Neural crest cell (in vitro differentiated cells): ENCODE data around the gene ZC3H13. TPM values are rescaled to one million over a fixed set of nuclear protein-coding genes. Genes with fewer than 3 reads are reported as not detected.

Experiments
- DNase-seq: peaks from one replicate; pipeline ENCODE4 v3.0.0; 2021; ENCODE audit warnings: low read depth, mixed read lengths, low spot score
- H3K27ac Mint-ChIP-seq: one replicate; pipeline ENCODE4 v1.8.0; 2021; ENCODE audit warnings: mild to moderate bottlenecking, mixed read lengths; ENCODE audit not compliant: unreplicated experiment
- H3K27me3 Mint-ChIP-seq: 2 replicates; pipeline ENCODE4 v1.8.0; 2021; ENCODE audit warnings: low read depth, mild to moderate bottlenecking, mixed read lengths
- H3K36me3 Mint-ChIP-seq: 2 replicates; pipeline ENCODE4 v1.8.0; 2021; ENCODE audit warnings: low read depth, mild to moderate bottlenecking, mixed read lengths
- H3K4me1 Mint-ChIP-seq: 2 replicates; pipeline ENCODE4 v1.8.0; 2021; ENCODE audit warnings: mixed read lengths
- H3K4me3 Mint-ChIP-seq: one replicate; pipeline ENCODE4 v1.8.0; 2021; ENCODE audit warnings: mild to moderate bottlenecking, mixed read lengths
- H3K9me3 Mint-ChIP-seq: 2 replicates; pipeline ENCODE4 v1.8.0; 2021; ENCODE audit warnings: mixed read lengths
- total RNA-seq: library from RNA; stranded (reverse); gene quantifications from 2 replicates; pipeline ENCODE4 v1.2.1, GENCODE V29; 2021
- TF ChIP-seq, protein P1 (sequence below): fragments of 200-600 bp; sonication (generic); conservative IDR thresholded peaks from 2 replicates; pipeline ENCODE4 v1.5.0; 2021; ENCODE audit warnings: antibody characterized with exemption, mild to moderate bottlenecking

The ZC3H13 gene
- total RNA-seq, 1 donor from 2014 or later = 103 TPM

DNA sequence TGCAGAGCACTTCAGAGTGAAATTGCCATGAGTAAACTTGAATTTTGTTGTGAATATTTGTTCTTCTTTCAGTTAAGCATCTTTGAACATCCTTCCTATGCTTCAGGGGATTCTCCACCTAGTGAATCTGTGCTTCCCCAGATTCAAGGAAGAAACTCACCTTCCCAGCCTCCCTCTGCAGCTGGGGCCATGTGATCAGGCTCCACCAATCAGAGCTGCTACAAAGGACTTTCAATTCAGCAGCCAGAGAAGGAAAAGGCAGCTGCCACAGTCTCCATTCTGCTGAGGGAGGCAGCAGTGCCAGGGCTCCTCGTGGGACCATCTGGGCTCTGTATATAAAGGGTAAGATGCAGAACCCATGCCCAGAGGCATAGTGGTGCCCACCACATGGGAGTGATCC lies 111.3 kb downstream of the ZC3H13 start:
- no peaks in the 10 kb centered on the region for H3K36me3 Mint-ChIP-seq
- no peak overlapping the region for H3K27ac Mint-ChIP-seq
- no peak for DNase-seq
- no peak overlapping the region for H3K4me3 Mint-ChIP-seq
- no peaks in the 10 kb centered on the region for H3K27me3 Mint-ChIP-seq
- H3K4me1 Mint-ChIP-seq = no peaks in the 10 kb centered on the region
- H3K9me3 Mint-ChIP-seq = no peaks in the 10 kb centered on the region
- TF ChIP-seq, protein P1, sequence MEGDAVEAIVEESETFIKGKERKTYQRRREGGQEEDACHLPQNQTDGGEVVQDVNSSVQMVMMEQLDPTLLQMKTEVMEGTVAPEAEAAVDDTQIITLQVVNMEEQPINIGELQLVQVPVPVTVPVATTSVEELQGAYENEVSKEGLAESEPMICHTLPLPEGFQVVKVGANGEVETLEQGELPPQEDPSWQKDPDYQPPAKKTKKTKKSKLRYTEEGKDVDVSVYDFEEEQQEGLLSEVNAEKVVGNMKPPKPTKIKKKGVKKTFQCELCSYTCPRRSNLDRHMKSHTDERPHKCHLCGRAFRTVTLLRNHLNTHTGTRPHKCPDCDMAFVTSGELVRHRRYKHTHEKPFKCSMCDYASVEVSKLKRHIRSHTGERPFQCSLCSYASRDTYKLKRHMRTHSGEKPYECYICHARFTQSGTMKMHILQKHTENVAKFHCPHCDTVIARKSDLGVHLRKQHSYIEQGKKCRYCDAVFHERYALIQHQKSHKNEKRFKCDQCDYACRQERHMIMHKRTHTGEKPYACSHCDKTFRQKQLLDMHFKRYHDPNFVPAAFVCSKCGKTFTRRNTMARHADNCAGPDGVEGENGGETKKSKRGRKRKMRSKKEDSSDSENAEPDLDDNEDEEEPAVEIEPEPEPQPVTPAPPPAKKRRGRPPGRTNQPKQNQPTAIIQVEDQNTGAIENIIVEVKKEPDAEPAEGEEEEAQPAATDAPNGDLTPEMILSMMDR = no peak

DNA sequence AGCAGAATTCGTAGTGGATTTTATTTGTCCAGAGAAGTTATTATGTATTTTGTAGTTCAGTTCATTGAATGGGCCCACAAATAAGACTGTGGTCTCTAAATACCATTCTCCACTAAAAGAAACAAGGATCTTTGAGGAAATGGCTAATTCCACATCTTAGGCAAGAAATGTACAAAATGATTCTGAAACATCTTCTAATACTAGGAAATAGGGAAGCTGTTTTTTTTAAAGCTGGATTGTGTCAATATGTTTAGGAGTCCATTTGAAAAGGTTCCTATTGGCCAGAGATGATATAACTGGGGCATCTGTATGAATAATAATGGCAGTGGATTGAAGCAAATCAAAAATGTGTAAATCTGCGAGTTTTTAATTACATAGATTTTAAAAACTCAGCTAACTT lies 112.5 kb downstream of the ZC3H13 start:
- no peaks in the 10 kb centered on the region for H3K27me3 Mint-ChIP-seq
- H3K9me3 Mint-ChIP-seq = no peaks in the 10 kb centered on the region
- H3K27ac Mint-ChIP-seq = no peak overlapping the region
- no peaks in the 10 kb centered on the region for H3K36me3 Mint-ChIP-seq
- TF ChIP-seq, protein P1 = no peak
- H3K4me3 Mint-ChIP-seq = no peak overlapping the region
- no peaks in the 10 kb centered on the region for H3K4me1 Mint-ChIP-seq
- no peak for DNase-seq

DNA sequence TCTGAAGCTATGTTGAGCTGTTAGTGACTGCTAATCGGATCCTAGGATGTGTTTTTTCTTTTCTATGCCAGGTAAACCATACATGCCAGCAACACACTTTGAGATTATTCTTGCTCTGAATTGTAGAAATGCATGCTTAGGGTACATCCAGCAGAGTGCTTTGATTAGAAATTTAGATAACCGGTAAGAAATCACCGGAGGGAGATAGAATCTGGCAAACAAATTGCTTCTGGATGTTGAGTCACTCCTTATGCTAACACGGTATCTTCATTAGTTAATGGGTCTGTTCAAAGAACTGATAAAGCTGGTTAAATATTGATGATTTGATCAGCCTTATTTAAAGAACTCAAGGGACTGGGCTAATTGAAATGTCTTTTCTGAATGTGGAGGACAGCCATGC lies 115.9 kb downstream of the ZC3H13 start:
- no peak overlapping the region for H3K4me3 Mint-ChIP-seq
- no peaks in the 10 kb centered on the region for H3K36me3 Mint-ChIP-seq
- TF ChIP-seq, protein P1 = no peak
- H3K27ac Mint-ChIP-seq = no peak overlapping the region
- no peaks in the 10 kb centered on the region for H3K9me3 Mint-ChIP-seq
- peaks cover 5% of the 10 kb centered on the region for H3K27me3 Mint-ChIP-seq
- no peaks in the 10 kb centered on the region for H3K4me1 Mint-ChIP-seq
- DNase-seq = no peak

DNA sequence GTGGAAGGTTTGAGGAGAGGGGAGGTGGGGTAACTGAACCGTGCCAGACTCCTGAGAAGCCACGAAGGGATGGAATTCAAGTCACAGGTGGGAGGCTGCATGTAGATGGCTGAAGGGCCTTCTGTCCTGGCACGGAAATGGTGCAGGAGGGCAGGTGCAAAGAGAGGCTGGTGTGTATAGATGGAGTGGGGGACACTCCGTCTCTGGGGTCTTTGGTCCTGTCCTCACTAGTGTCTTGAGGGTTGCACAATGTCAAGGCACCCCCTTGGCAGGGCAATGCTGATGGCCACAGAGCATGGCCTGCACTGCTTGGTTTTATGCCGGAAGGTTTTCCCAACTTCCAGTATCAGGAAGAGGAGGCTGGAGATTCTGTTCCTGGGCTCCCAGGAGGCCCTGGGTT lies 118.3 kb downstream of the ZC3H13 start:
- no peak overlapping the region for H3K27ac Mint-ChIP-seq
- TF ChIP-seq, protein P1 = no peak
- no peaks in the 10 kb centered on the region for H3K4me1 Mint-ChIP-seq
- peaks cover 5% of the 10 kb centered on the region for H3K27me3 Mint-ChIP-seq
- DNase-seq = no peak
- H3K36me3 Mint-ChIP-seq = no peaks in the 10 kb centered on the region
- H3K9me3 Mint-ChIP-seq = no peaks in the 10 kb centered on the region
- H3K4me3 Mint-ChIP-seq = no peak overlapping the region

DNA sequence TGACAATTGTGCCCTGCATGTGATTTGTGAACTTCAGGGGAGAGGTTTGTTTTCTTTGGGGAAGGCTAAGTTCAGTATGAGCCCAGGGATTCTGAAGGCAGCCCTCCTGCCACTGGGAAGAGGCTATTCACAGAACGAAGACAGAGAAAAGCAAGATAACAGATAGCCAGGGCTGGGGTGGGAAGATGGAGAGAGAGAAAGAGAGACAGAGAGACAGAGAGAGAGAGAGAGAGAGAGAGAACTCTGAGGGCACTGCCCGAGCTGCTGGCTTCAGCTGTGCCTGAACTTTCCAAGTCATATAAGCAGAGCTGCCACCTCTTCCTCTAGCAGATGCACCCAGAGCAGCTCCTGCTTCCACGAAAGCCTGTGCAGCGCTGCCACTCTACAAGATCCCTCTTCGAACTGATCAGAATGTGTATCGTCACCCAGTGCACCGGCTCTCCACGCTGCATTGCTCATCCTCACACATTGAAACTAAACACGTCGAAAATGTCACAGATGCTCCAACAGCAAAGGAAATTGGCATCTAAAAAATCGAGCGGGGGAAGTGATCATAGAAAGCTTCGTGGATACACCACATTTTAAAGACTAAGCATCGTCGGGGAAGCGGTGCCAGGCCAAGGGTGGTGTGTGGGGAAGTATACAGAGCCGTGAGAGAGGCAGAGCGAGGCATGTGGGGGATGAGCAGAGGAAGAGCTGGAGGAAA lies 119.2 kb downstream of the ZC3H13 start:
- Mint-ChIP-seq H3K4me3 (no peak overlapping the region), H3K4me1 (no peaks in the 10 kb centered on the region), H3K9me3 (no peaks in the 10 kb centered on the region), H3K27ac (no peak overlapping the region), H3K27me3 (peaks cover 5% of the 10 kb centered on the region), H3K36me3 (no peaks in the 10 kb centered on the region)
- TF ChIP-seq, protein P1 = no peak
- no peak for DNase-seq
